T-helper 9 cell (primary cell): ENCODE results near the gene TNKS2.
A peak's percentile ranks its signal among the peaks of the same experiment; 100 is the strongest.
"Not testable (repeated sequence)": the region's sequence is repeated elsewhere in the genome, so short reads cannot be mapped to it uniquely, and the experiment has no call there.

Experiments
- DNase-seq: peaks from one replicate; pipeline ENCODE4 v3.0.0-alpha.2; 2020

The TNKS2 gene

GRCh38 chr10:91797048-91797690 is 1.1 kb upstream of the TNKS2 start:
- DNase-seq = no peak

GRCh38 chr10:91798649-91799611 is 704 bp downstream of the TNKS2 start:
- DNase-seq = peak; percentile 48

GRCh38 chr10:91799612-91799975 is 1.4 kb downstream of the TNKS2 start:
- no peak for DNase-seq

- no peak for DNase-seq
These were observed 2.0 kb downstream of the TNKS2 start for GRCh38 chr10:91800182-91800581.

- DNase-seq = no peak
These were observed 2.5 kb downstream of the TNKS2 start for GRCh38 chr10:91800756-91801155.

GRCh38 chr10:91803386-91804125 is 5.3 kb downstream of the TNKS2 start:
- DNase-seq = no peak

GRCh38 chr10:91804126-91804510 is 5.9 kb downstream of the TNKS2 start:
- DNase-seq = no peak

- DNase-seq = no peak
These were observed 7.0 kb downstream of the TNKS2 start for GRCh38 chr10:91805110-91805838.

- not testable (repeated sequence) for DNase-seq
These were observed 9.0 kb downstream of the TNKS2 start for GRCh38 chr10:91807264-91807663.

GRCh38 chr10:91813251-91813650 is 15.0 kb downstream of the TNKS2 start:
- no peak for DNase-seq

- DNase-seq = no peak
These were observed 18.8 kb downstream of the TNKS2 start for GRCh38 chr10:91816981-91817380.

- no peak for DNase-seq
These were observed 21.9 kb downstream of the TNKS2 start for GRCh38 chr10:91820144-91820543.

- DNase-seq = no peak
These were observed 25.9 kb downstream of the TNKS2 start for GRCh38 chr10:91824076-91824475.

GRCh38 chr10:91829268-91829667 is 31.0 kb downstream of the TNKS2 start:
- no peak for DNase-seq

GRCh38 chr10:91838199-91838598 is 40.0 kb downstream of the TNKS2 start:
- no peak for DNase-seq

- no peak for DNase-seq
These were observed 44.9 kb downstream of the TNKS2 start for GRCh38 chr10:91843083-91843482.

- no peak for DNase-seq
These were observed 58.4 kb downstream of the TNKS2 start for GRCh38 chr10:91856637-91857036.

- DNase-seq = no peak
These were observed 62.7 kb downstream of the TNKS2 start for GRCh38 chr10:91860885-91861284.

- DNase-seq = no peak
These were observed 65.9 kb downstream of the TNKS2 start for GRCh38 chr10:91864099-91864498.

GRCh38 chr10:91864744-91865143 is 66.5 kb downstream of the TNKS2 start:
- DNase-seq = no peak

GRCh38 chr10:91865562-91866081 is 67.4 kb downstream of the TNKS2 start:
- no peak for DNase-seq

GRCh38 chr10:91875156-91875555 is 76.9 kb downstream of the TNKS2 start:
- DNase-seq = no peak

- no peak for DNase-seq
These were observed 77.6 kb downstream of the TNKS2 start for GRCh38 chr10:91875779-91876178.
